B cell (primary cell): ENCODE results near the gene NFAT5.

Experiments used
- EZH2 ChIP-seq: IDR thresholded peaks from 2 replicates; pipeline ENCODE4 v1.6.1; 2012; ENCODE audit warnings: borderline replicate concordance, low read depth, mild to moderate bottlenecking, moderate library complexity, low read length; ENCODE audit not compliant: insufficient read depth, poor library complexity, severe bottlenecking
- TF ChIP-seq, protein P1 (sequence below): fragments of 200-600 bp; IDR thresholded peaks from one replicate; pipeline ENCODE4 v1.8.0; 2022; ENCODE audit warnings: antibody characterized with exemption, mild to moderate bottlenecking

DNA sequence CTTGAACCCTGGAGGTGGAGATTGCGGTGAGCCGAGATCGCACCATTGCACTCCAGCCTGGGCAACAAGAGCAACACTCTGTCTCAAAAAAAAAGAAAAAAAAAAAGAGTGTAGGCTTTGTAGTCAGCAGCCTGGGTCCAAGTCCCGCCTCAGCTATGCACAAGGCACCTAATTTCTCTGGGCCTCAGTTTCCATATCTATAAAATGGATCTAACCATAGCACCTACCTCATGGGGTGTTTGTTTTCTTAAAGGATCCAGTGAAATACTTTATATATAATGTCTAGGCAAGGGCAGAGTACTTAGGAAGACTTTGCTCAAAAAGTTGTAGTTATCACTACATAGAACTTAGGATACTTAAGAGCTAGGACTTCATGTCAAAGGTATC, 45.4 kb upstream of the NFAT5 start:
- TF ChIP-seq, protein P1, sequence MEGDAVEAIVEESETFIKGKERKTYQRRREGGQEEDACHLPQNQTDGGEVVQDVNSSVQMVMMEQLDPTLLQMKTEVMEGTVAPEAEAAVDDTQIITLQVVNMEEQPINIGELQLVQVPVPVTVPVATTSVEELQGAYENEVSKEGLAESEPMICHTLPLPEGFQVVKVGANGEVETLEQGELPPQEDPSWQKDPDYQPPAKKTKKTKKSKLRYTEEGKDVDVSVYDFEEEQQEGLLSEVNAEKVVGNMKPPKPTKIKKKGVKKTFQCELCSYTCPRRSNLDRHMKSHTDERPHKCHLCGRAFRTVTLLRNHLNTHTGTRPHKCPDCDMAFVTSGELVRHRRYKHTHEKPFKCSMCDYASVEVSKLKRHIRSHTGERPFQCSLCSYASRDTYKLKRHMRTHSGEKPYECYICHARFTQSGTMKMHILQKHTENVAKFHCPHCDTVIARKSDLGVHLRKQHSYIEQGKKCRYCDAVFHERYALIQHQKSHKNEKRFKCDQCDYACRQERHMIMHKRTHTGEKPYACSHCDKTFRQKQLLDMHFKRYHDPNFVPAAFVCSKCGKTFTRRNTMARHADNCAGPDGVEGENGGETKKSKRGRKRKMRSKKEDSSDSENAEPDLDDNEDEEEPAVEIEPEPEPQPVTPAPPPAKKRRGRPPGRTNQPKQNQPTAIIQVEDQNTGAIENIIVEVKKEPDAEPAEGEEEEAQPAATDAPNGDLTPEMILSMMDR: no peak
- TF ChIP-seq EZH2: no peak
